ENCODE measurements around the gene FOXL3. TPM values are rescaled to one million over a fixed set of nuclear protein-coding genes. Genes with fewer than 3 reads are reported as not detected.

The FOXL3 gene
- total and polyA plus RNA-seq, 2 experiments from 2014 or later = not detected

DNA sequence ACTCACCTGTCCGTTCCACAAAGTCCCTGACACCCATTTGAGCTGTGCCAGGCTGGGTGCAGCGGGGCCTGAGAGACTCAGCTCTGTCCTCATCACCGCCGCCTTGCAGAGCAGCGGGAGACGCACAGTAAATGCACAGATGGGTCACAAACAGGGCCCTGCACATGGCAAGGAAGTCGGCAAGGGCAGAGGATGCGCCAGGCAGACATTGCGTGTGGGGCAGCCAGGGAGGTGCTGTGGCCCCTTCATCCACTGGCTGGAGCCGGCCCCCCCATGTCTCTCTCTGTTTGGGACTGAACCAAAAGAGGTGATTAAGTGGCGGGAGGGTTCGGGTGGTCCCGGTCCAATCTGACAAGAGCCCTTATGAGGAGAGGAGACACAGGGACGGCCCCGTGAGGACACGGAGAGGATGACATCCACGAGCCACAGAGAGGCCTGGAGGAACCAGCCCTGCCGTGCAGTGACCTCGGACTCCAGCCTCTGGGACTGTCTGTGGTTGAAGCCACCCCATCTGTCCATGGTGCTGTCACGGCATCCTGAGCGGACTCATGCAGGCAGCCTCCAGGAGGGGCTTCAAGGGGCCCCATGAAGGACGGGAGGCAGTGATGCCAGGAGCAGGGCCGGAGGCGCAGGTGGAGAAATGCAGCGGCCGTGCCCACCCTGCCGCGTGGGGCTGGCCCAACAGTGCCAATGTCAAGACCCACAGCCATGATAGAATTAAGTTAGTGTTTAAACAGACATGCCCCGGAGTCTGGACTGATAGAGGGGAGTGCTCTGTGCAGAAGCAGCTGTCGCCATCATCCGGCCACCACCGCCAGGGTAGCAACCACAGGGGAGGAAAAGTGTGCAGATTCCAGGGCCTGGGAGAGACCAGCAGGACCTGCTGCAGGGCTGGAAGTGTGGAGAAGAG, 28.4 kb upstream of the FOXL3 start:
- ATAC-seq = no peak
- no peaks in the 10 kb centered on the region; the same call in 2 of the 3 replicates for H3K4me1 Mint-ChIP-seq
- Histone ChIP-seq H2AFZ (no peak overlapping the region), H3F3A (replicated peaks; ENCODE audit: low read depth) (peaks cover 7% of the 10 kb centered on the region; the same call in 1 of the 2 replicates), H4K20me1 (replicated peaks; ENCODE audit: insufficient read depth) (no peaks in the 10 kb centered on the region), H3K4me1 (ENCODE audit: insufficient read depth) (no peaks in the 10 kb centered on the region), H3K79me2 (replicated peaks; ENCODE audit: insufficient read depth) (no peaks in the 10 kb centered on the region), H3K9me2 (ENCODE audit: insufficient read depth) (no peaks in the 10 kb centered on the region), H3K4me3 (no peak overlapping the region), H3K36me3 (ENCODE audit: insufficient read depth) (peaks cover 10% of the 10 kb centered on the region; the same call in 1 of the 2 replicates), H3K27ac (ENCODE audit: low read depth) (no peak overlapping the region), H3K27me3 (ENCODE audit: insufficient read depth) (no peaks in the 10 kb centered on the region), H3K4me2 (no peak overlapping the region)
- H3K4me3 Mint-ChIP-seq = no peak overlapping the region; the same call in 2 of the 3 replicates
- H3K27ac Mint-ChIP-seq = no peak overlapping the region
- DNase-seq (ENCODE audit: low spot score) = no peak
- H3K9me3 Mint-ChIP-seq = peaks cover 88% of the 10 kb centered on the region
- TF ChIP-seq NANOG (IDR thresholded peaks at IDR 0.05; ENCODE audit: borderline replicate concordance) = no peak
- TF ChIP-seq STAT1 (IDR thresholded peaks at IDR 0.05; ENCODE audit: unreplicated experiment) = no peak
- no peak for TF ChIP-seq POLR2AphosphoS5 (IDR thresholded peaks at IDR 0.05; ENCODE audit: low read depth)
- TF ChIP-seq EZH2 (IDR thresholded peaks at IDR 0.05; ENCODE audit: low read depth, unreplicated experiment) = no peak
- TF ChIP-seq, protein P1, sequence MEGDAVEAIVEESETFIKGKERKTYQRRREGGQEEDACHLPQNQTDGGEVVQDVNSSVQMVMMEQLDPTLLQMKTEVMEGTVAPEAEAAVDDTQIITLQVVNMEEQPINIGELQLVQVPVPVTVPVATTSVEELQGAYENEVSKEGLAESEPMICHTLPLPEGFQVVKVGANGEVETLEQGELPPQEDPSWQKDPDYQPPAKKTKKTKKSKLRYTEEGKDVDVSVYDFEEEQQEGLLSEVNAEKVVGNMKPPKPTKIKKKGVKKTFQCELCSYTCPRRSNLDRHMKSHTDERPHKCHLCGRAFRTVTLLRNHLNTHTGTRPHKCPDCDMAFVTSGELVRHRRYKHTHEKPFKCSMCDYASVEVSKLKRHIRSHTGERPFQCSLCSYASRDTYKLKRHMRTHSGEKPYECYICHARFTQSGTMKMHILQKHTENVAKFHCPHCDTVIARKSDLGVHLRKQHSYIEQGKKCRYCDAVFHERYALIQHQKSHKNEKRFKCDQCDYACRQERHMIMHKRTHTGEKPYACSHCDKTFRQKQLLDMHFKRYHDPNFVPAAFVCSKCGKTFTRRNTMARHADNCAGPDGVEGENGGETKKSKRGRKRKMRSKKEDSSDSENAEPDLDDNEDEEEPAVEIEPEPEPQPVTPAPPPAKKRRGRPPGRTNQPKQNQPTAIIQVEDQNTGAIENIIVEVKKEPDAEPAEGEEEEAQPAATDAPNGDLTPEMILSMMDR (conservative IDR thresholded peaks at IDR 0.05; ENCODE audit: low read depth in 2 of 2) = no peak
- TF ChIP-seq, protein P2, sequence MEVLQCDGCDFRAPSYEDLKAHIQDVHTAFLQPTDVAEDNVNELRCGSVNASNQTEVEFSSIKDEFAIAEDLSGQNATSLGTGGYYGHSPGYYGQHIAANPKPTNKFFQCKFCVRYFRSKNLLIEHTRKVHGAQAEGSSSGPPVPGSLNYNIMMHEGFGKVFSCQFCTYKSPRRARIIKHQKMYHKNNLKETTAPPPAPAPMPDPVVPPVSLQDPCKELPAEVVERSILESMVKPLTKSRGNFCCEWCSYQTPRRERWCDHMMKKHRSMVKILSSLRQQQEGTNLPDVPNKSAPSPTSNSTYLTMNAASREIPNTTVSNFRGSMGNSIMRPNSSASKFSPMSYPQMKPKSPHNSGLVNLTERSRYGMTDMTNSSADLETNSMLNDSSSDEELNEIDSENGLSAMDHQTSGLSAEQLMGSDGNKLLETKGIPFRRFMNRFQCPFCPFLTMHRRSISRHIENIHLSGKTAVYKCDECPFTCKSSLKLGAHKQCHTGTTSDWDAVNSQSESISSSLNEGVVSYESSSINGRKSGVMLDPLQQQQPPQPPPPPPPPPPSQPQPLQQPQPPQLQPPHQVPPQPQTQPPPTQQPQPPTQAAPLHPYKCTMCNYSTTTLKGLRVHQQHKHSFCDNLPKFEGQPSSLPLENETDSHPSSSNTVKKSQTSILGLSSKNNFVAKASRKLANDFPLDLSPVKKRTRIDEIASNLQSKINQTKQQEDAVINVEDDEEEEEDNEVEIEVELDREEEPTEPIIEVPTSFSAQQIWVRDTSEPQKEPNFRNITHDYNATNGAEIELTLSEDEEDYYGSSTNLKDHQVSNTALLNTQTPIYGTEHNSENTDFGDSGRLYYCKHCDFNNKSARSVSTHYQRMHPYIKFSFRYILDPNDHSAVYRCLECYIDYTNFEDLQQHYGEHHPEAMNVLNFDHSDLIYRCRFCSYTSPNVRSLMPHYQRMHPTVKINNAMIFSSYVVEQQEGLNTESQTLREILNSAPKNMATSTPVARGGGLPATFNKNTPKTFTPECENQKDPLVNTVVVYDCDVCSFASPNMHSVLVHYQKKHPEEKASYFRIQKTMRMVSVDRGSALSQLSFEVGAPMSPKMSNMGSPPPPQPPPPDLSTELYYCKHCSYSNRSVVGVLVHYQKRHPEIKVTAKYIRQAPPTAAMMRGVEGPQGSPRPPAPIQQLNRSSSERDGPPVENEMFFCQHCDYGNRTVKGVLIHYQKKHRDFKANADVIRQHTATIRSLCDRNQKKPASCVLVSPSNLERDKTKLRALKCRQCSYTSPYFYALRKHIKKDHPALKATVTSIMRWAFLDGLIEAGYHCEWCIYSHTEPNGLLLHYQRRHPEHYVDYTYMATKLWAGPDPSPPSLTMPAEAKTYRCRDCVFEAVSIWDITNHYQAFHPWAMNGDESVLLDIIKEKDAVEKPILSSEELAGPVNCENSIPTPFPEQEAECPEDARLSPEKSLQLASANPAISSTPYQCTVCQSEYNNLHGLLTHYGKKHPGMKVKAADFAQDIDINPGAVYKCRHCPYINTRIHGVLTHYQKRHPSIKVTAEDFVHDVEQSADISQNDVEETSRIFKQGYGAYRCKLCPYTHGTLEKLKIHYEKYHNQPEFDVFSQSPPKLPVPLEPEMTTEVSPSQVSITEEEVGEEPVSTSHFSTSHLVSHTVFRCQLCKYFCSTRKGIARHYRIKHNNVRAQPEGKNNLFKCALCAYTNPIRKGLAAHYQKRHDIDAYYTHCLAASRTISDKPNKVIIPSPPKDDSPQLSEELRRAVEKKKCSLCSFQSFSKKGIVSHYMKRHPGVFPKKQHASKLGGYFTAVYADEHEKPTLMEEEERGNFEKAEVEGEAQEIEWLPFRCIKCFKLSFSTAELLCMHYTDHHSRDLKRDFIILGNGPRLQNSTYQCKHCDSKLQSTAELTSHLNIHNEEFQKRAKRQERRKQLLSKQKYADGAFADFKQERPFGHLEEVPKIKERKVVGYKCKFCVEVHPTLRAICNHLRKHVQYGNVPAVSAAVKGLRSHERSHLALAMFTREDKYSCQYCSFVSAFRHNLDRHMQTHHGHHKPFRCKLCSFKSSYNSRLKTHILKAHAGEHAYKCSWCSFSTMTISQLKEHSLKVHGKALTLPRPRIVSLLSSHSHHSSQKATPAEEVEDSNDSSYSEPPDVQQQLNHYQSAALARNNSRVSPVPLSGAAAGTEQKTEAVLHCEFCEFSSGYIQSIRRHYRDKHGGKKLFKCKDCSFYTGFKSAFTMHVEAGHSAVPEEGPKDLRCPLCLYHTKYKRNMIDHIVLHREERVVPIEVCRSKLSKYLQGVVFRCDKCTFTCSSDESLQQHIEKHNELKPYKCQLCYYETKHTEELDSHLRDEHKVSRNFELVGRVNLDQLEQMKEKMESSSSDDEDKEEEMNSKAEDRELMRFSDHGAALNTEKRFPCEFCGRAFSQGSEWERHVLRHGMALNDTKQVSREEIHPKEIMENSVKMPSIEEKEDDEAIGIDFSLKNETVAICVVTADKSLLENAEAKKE (CRISPR knock-in tag; IDR thresholded peaks at IDR 0.05) = no peak
- TF ChIP-seq JUNB (IDR thresholded peaks at IDR 0.05; ENCODE audit: unreplicated experiment) = no peak
- TF ChIP-seq CREB1 (CRISPR knock-in tag; IDR thresholded peaks at IDR 0.05; ENCODE audit: low read depth) = no peak
- TF ChIP-seq, protein P3, sequence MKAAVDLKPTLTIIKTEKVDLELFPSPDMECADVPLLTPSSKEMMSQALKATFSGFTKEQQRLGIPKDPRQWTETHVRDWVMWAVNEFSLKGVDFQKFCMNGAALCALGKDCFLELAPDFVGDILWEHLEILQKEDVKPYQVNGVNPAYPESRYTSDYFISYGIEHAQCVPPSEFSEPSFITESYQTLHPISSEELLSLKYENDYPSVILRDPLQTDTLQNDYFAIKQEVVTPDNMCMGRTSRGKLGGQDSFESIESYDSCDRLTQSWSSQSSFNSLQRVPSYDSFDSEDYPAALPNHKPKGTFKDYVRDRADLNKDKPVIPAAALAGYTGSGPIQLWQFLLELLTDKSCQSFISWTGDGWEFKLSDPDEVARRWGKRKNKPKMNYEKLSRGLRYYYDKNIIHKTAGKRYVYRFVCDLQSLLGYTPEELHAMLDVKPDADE (IDR thresholded peaks at IDR 0.05) = no peak
- TF ChIP-seq ZNF114 (CRISPR knock-in tag; IDR thresholded peaks at IDR 0.05) = no peak
- TF ChIP-seq, protein P4, sequence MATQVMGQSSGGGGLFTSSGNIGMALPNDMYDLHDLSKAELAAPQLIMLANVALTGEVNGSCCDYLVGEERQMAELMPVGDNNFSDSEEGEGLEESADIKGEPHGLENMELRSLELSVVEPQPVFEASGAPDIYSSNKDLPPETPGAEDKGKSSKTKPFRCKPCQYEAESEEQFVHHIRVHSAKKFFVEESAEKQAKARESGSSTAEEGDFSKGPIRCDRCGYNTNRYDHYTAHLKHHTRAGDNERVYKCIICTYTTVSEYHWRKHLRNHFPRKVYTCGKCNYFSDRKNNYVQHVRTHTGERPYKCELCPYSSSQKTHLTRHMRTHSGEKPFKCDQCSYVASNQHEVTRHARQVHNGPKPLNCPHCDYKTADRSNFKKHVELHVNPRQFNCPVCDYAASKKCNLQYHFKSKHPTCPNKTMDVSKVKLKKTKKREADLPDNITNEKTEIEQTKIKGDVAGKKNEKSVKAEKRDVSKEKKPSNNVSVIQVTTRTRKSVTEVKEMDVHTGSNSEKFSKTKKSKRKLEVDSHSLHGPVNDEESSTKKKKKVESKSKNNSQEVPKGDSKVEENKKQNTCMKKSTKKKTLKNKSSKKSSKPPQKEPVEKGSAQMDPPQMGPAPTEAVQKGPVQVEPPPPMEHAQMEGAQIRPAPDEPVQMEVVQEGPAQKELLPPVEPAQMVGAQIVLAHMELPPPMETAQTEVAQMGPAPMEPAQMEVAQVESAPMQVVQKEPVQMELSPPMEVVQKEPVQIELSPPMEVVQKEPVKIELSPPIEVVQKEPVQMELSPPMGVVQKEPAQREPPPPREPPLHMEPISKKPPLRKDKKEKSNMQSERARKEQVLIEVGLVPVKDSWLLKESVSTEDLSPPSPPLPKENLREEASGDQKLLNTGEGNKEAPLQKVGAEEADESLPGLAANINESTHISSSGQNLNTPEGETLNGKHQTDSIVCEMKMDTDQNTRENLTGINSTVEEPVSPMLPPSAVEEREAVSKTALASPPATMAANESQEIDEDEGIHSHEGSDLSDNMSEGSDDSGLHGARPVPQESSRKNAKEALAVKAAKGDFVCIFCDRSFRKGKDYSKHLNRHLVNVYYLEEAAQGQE (IDR thresholded peaks at IDR 0.05; ENCODE audit: unreplicated experiment) = no peak
- TF ChIP-seq ZNF331 (CRISPR knock-in tag; IDR thresholded peaks at IDR 0.05; ENCODE audit: low read depth) = no peak
- TF ChIP-seq EZH2phosphoT487 (IDR thresholded peaks at IDR 0.05; ENCODE audit: unreplicated experiment) = no peak
- H3K36me3 Mint-ChIP-seq (ENCODE audit: low read depth) = peaks cover 78% of the 10 kb centered on the region
- peaks cover 48% of the 10 kb centered on the region for H3K27me3 Mint-ChIP-seq (ENCODE audit: insufficient read depth, low read depth, poor library complexity)

Measured in GM23338 (cell line).